GM23338 (cell line): ENCODE results near the gene XAGE3.

Source experiments
- CREB1 ChIP-seq: fragments of 250-450 bp; sonication (Bioruptor Pico); IDR thresholded peaks from 2 replicates; pipeline ENCODE4 v1.5.0; 2020; ENCODE audit warnings: low read depth, mild to moderate bottlenecking, moderate library complexity
- EZH2 ChIP-seq: fragments of 200-600 bp; sonication (generic); IDR thresholded peaks from one replicate; pipeline ENCODE4 v1.8.0; 2017; ENCODE audit warnings: antibody characterized with exemption, mild to moderate bottlenecking, low read depth; ENCODE audit not compliant: unreplicated experiment
- EZH2phosphoT487 ChIP-seq: fragments of 200-600 bp; sonication (generic); IDR thresholded peaks from one replicate; pipeline ENCODE4 v1.8.1; 2018; ENCODE audit warnings: antibody characterized with exemption; ENCODE audit not compliant: unreplicated experiment
- JUNB ChIP-seq: IDR thresholded peaks from one replicate; pipeline ENCODE4 v1.6.1; 2016; ENCODE audit warnings: antibody characterized with exemption; ENCODE audit not compliant: unreplicated experiment
- NANOG ChIP-seq: IDR thresholded peaks from 2 replicates; pipeline ENCODE4 v1.6.1; 2016; ENCODE audit warnings: antibody characterized with exemption, borderline replicate concordance
- ZNF114 ChIP-seq: fragments of 250-450 bp; sonication (Bioruptor Pico); IDR thresholded peaks from 2 replicates; pipeline ENCODE4 v1.5.0; 2020; ENCODE audit warnings: mild to moderate bottlenecking, moderate library complexity
- ZNF462 ChIP-seq: fragments of 250-450 bp; sonication (Bioruptor Pico); IDR thresholded peaks from 2 replicates; pipeline ENCODE4 v1.5.0; 2020; ENCODE audit warnings: mild to moderate bottlenecking, moderate library complexity
- TF ChIP-seq, protein P1 (sequence below), 2 experiments: fragments of 200-600 bp in 1 of 2; sonication (generic) in 1 of 2; conservative IDR thresholded peaks; 2 replicates each; pipeline versions ENCODE4 v1.5.1 to v1.6.1; 2016 to 2017; ENCODE audit warnings: antibody characterized with exemption in 2 of 2, low read depth in 2 of 2, mild to moderate bottlenecking in 2 of 2, moderate library complexity in 1 of 2
- TF ChIP-seq, protein P2 (sequence below): IDR thresholded peaks from 2 replicates; pipeline ENCODE4 v1.6.1; 2016; ENCODE audit warnings: antibody characterized with exemption

- TF ChIP-seq, protein P1, sequence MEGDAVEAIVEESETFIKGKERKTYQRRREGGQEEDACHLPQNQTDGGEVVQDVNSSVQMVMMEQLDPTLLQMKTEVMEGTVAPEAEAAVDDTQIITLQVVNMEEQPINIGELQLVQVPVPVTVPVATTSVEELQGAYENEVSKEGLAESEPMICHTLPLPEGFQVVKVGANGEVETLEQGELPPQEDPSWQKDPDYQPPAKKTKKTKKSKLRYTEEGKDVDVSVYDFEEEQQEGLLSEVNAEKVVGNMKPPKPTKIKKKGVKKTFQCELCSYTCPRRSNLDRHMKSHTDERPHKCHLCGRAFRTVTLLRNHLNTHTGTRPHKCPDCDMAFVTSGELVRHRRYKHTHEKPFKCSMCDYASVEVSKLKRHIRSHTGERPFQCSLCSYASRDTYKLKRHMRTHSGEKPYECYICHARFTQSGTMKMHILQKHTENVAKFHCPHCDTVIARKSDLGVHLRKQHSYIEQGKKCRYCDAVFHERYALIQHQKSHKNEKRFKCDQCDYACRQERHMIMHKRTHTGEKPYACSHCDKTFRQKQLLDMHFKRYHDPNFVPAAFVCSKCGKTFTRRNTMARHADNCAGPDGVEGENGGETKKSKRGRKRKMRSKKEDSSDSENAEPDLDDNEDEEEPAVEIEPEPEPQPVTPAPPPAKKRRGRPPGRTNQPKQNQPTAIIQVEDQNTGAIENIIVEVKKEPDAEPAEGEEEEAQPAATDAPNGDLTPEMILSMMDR (conservative IDR thresholded peaks at IDR 0.05; ENCODE audit: low read depth in 2 of 2) = no peak
- TF ChIP-seq CREB1 (CRISPR knock-in tag) (no peak), EZH2 (no peak), JUNB (no peak), EZH2phosphoT487 (no peak), NANOG (no peak), ZNF114 (CRISPR knock-in tag) (no peak), ZNF462 (CRISPR knock-in tag) (no peak)
- TF ChIP-seq, protein P2, sequence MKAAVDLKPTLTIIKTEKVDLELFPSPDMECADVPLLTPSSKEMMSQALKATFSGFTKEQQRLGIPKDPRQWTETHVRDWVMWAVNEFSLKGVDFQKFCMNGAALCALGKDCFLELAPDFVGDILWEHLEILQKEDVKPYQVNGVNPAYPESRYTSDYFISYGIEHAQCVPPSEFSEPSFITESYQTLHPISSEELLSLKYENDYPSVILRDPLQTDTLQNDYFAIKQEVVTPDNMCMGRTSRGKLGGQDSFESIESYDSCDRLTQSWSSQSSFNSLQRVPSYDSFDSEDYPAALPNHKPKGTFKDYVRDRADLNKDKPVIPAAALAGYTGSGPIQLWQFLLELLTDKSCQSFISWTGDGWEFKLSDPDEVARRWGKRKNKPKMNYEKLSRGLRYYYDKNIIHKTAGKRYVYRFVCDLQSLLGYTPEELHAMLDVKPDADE = no peak
Observed at GRCh38 chrX:52819788-52820187, 48.1 kb downstream of the XAGE3 start.
